Lung (tissue), 12 donors: ENCODE results near the gene STRAP. TPM values are rescaled to one million over a fixed set of nuclear protein-coding genes. Genes with fewer than 3 reads are reported as not detected.

Experiments
- ATAC-seq: fragments of 200-7000 bp; cut with Tn5 transposase; one replicate; pipeline ENCODE4 v1.9.1; 2020; ENCODE audit warnings: moderate number of reproducible peaks; ENCODE audit not compliant: insufficient read depth, low FRiP score
- DNase-seq, 3 donors: peaks; one replicate each; pipeline ENCODE4 v3.0.0-alpha.2; 2013 to 2017
- H3K27ac ChIP-seq, 2 donors: one replicate each; pipeline ENCODE4 v1.5.1; 2013; ENCODE audit warnings: mild to moderate bottlenecking in 2 of 2, moderate library complexity in 2 of 2, control low read depth in 1 of 2, inconsistent platforms in 1 of 2, low read depth in 1 of 2, low read length in 1 of 2
- H3K27me3 ChIP-seq, 3 donors: one replicate each; pipeline ENCODE4 v1.5.1; 2013; ENCODE audit warnings: low read length in 2 of 3; ENCODE audit not compliant: control insufficient read depth in 3 of 3, insufficient read depth in 3 of 3
- H3K36me3 ChIP-seq, 4 donors: one replicate each; pipeline ENCODE4 v1.5.1; 2013; ENCODE audit warnings: low read length in 4 of 4, mild to moderate bottlenecking in 1 of 4, moderate library complexity in 1 of 4; ENCODE audit not compliant: control insufficient read depth in 4 of 4, insufficient read depth in 4 of 4
- H3K4me1 ChIP-seq, 5 donors: one replicate each; pipeline ENCODE4 v1.5.1; 2013; ENCODE audit warnings: low read length in 5 of 5, mild to moderate bottlenecking in 2 of 5, moderate library complexity in 1 of 5; ENCODE audit not compliant: control insufficient read depth in 5 of 5, insufficient read depth in 5 of 5
- H3K4me3 ChIP-seq: one replicate; pipeline ENCODE4 v1.5.1; 2013; ENCODE audit warnings: mild to moderate bottlenecking, control low read depth, moderate library complexity
- H3K9ac ChIP-seq, 2 donors: one replicate each; pipeline ENCODE4 v1.5.1; 2013; ENCODE audit warnings: low read length in 2 of 2, control low read depth in 1 of 2; ENCODE audit not compliant: insufficient read depth in 1 of 2
- H3K9me3 ChIP-seq, 4 donors: one replicate each; pipeline ENCODE4 v1.5.1; 2013; ENCODE audit warnings: low read length in 3 of 4, mild to moderate bottlenecking in 1 of 4, moderate library complexity in 1 of 4; ENCODE audit not compliant: control insufficient read depth in 4 of 4, insufficient read depth in 3 of 4
- CTCF ChIP-seq: IDR thresholded peaks from 2 replicates; pipeline ENCODE4 v1.5.1; 2012; ENCODE audit warnings: mild to moderate bottlenecking; ENCODE audit errors: control extremely low read depth, extremely low read depth
- WGBS, 2 donors: extraction: QIAGEN DNeasy Blood & Tissue Kit; methylation state at CpG; one replicate each; pipeline ENCODE4 v1.1.7; 2013; 5-methylcytosine and 5-hydroxymethylcytosine counted together
- polyA plus RNA-seq, 2 donors: library from polyadenylated mRNA; stranded (reverse); fragments of 200-250 nt; gene quantifications; one replicate each; pipeline ENCODE4 v1.2.1, GENCODE V29; 2013
- total RNA-seq, 2 donors: library from RNA; depleted of rRNA in 1 of 2; stranded (reverse); fragments of >200 nt in 1 of 2; gene quantifications; one replicate each; pipeline ENCODE4 v1.2.1, GENCODE V29; 2014 to 2021
- donor health status: control.
- donor health status: control.
- donor health status: Bipolar disorder and iron deficiency.
- donor health status: healthy.
- donor health status: DM: yes; HTN: yes; CAD: no.

Gene STRAP
- total and polyA plus RNA-seq, 4 donors: 53.8 to 88.5 (median 82.7) TPM

GRCh38 chr12:15856097-15856982 is 25.8 kb upstream of the STRAP start:
- ATAC-seq: peak; percentile 78
- peaks cover 0 to 18% (median 7%) of the 10 kb centered on the region in 3 donors for H3K27me3 ChIP-seq
- no peaks in the 10 kb centered on the region for H3K9me3 ChIP-seq
- H3K36me3 ChIP-seq: no peaks in the 10 kb centered on the region
- peaks cover 0 to 19% (median 0%) of the 10 kb centered on the region in 5 donors for H3K4me1 ChIP-seq
- H3K9ac ChIP-seq: no peak overlapping the region
- peak; percentile 65 for TF ChIP-seq CTCF
- no peak overlapping the region for H3K4me3 ChIP-seq
- DNase-seq: peak; percentile 44 to 80 (median 73)
- H3K27ac ChIP-seq: no peak overlapping the region
- WGBS, 2 donors: 45 to 56% methylated on average over 8 of the region's 8 CpGs

GRCh38 chr12:15858353-15858752 is 23.8 kb upstream of the STRAP start:
- H3K27ac ChIP-seq: no peak overlapping the region
- no peaks in the 10 kb centered on the region for H3K36me3 ChIP-seq
- ATAC-seq (no peak), DNase-seq (peak in 1 of 3 donors; percentile 13)
- H3K9me3 ChIP-seq: no peaks in the 10 kb centered on the region
- TF ChIP-seq CTCF: no peak
- H3K4me1 ChIP-seq: peaks cover 0 to 12% (median 0%) of the 10 kb centered on the region in 5 donors
- no peak overlapping the region for H3K4me3 ChIP-seq
- WGBS, 2 donors: 46 to 59% methylated on average over 2 of the region's 2 CpGs
- H3K9ac ChIP-seq: no peak overlapping the region
- peaks cover 0 to 19% (median 3%) of the 10 kb centered on the region in 3 donors for H3K27me3 ChIP-seq

GRCh38 chr12:15859116-15859515 is 23.1 kb upstream of the STRAP start:
- peak in 2 of 3 donors; percentile 56 to 64 for DNase-seq
- peaks cover 0 to 14% (median 3%) of the 10 kb centered on the region in 3 donors for H3K27me3 ChIP-seq
- no peak for ATAC-seq
- H3K9me3 ChIP-seq: no peaks in the 10 kb centered on the region
- H3K36me3 ChIP-seq: no peaks in the 10 kb centered on the region
- H3K27ac ChIP-seq: no peak overlapping the region
- TF ChIP-seq CTCF: no peak
- WGBS, 2 donors: 51 to 60% methylated on average over 4 of the region's 4 CpGs
- H3K4me1 ChIP-seq: peaks cover 0 to 12% (median 0%) of the 10 kb centered on the region in 5 donors
- no peak overlapping the region for H3K4me3 ChIP-seq
- H3K9ac ChIP-seq: no peak overlapping the region
